WTC11 (cell line): ENCODE results near the gene CXCL8. TPM values are rescaled to one million over a fixed set of nuclear protein-coding genes. Genes with fewer than 3 reads are reported as not detected.

ENCODE experiments used
- ATAC-seq: fragments of 200-7000 bp; cut with Tn5 transposase; 2 replicates; pipeline ENCODE4 v1.10.0; 2021; ENCODE audit warnings: mild to moderate bottlenecking, moderate library complexity
- CTCF ChIA-PET: fragments of 300-600 bp; sonication (Branson Sonifier 250); formaldehyde crosslinking; loops from one replicate; lab custom pipeline; 2021; ENCODE audit warnings: antibody characterized with exemption; lab: Charles Lee
- POLR2A ChIA-PET: fragments of 350-600 bp; sonication (Branson Sonifier 250); formaldehyde crosslinking; loops from one replicate; lab custom pipeline; 2021; ENCODE audit warnings: antibody characterized with exemption; lab: Charles Lee
- DNase-seq: peaks from one replicate; pipeline ENCODE4 v3.0.0; 2021; ENCODE audit warnings: low spot score
- H3K27ac Mint-ChIP-seq: 2 replicates; pipeline ENCODE4 v1.8.0; 2021; ENCODE audit warnings: mixed read lengths
- H3K27me3 Mint-ChIP-seq: 2 replicates; pipeline ENCODE4 v1.8.0; 2021; ENCODE audit warnings: low read depth, mild to moderate bottlenecking, moderate library complexity, mixed read lengths
- H3K36me3 Mint-ChIP-seq: 2 replicates; pipeline ENCODE4 v1.8.0; 2021; ENCODE audit warnings: mixed read lengths
- H3K4me1 Mint-ChIP-seq: 2 replicates; pipeline ENCODE4 v1.8.0; 2022; ENCODE audit warnings: mixed read lengths
- H3K4me3 Mint-ChIP-seq: 2 replicates; pipeline ENCODE4 v1.8.0; 2021; ENCODE audit warnings: mild to moderate bottlenecking, moderate library complexity, mixed read lengths
- H3K9me3 Mint-ChIP-seq: 2 replicates; pipeline ENCODE4 v1.8.0; 2021; ENCODE audit warnings: mixed read lengths
- CREB1 ChIP-seq: sonication (generic); formaldehyde crosslinking; IDR thresholded peaks from 2 replicates; pipeline ENCODE4 v1.8.0; 2023; ENCODE audit warnings: mild to moderate bottlenecking, missing genetic modification reagents
- E2F4 ChIP-seq: sonication (generic); formaldehyde crosslinking; IDR thresholded peaks from 2 replicates; pipeline ENCODE4 v1.8.1; 2022; ENCODE audit warnings: low read depth, mild to moderate bottlenecking, moderate library complexity, missing genetic modification reagents, borderline replicate concordance
- E2F5 ChIP-seq: sonication (generic); formaldehyde crosslinking; IDR thresholded peaks from 2 replicates; pipeline ENCODE4 v1.8.1; 2022; ENCODE audit warnings: mild to moderate bottlenecking, moderate library complexity, missing genetic modification reagents
- ETV6 ChIP-seq: sonication (generic); formaldehyde crosslinking; IDR thresholded peaks from 2 replicates; pipeline ENCODE4 v1.8.1; 2022; ENCODE audit warnings: mild to moderate bottlenecking, missing genetic modification reagents
- FOXK1 ChIP-seq: sonication (generic); formaldehyde crosslinking; IDR thresholded peaks from 2 replicates; pipeline ENCODE4 v1.8.0; 2022; ENCODE audit warnings: mild to moderate bottlenecking, moderate library complexity, missing genetic modification reagents
- FOXP1 ChIP-seq: sonication (generic); formaldehyde crosslinking; IDR thresholded peaks from 2 replicates; pipeline ENCODE4 v1.8.0; 2022; ENCODE audit warnings: missing genetic modification reagents, mild to moderate bottlenecking, moderate library complexity, borderline replicate concordance
- GABPB1 ChIP-seq: sonication (generic); formaldehyde crosslinking; IDR thresholded peaks from 2 replicates; pipeline ENCODE4 v1.8.1; 2023; ENCODE audit warnings: mild to moderate bottlenecking, missing genetic modification reagents
- GTF2I ChIP-seq: fragments of 250-450 bp; sonication (Bioruptor Pico); conservative IDR thresholded peaks from 2 replicates; pipeline ENCODE4 v1.4.0; 2021; ENCODE audit warnings: mild to moderate bottlenecking
- MXD4 ChIP-seq: fragments of 250-450 bp; sonication (Bioruptor Pico); IDR thresholded peaks from 2 replicates; pipeline ENCODE4 v1.8.0; 2021; ENCODE audit warnings: mild to moderate bottlenecking, moderate library complexity, borderline replicate concordance
- NR1H2 ChIP-seq: sonication (generic); formaldehyde crosslinking; IDR thresholded peaks from 2 replicates; pipeline ENCODE4 v1.9.0; 2021; ENCODE audit warnings: mild to moderate bottlenecking, moderate library complexity, missing genetic modification reagents
- TCF7 ChIP-seq: sonication (generic); formaldehyde crosslinking; IDR thresholded peaks from 2 replicates; pipeline ENCODE4 v1.8.0; 2022; ENCODE audit warnings: mild to moderate bottlenecking, low read depth, missing genetic modification reagents, moderate library complexity
- TEAD1 ChIP-seq: sonication (generic); formaldehyde crosslinking; IDR thresholded peaks from 2 replicates; pipeline ENCODE4 v1.8.0; 2022; ENCODE audit warnings: mild to moderate bottlenecking, missing genetic modification reagents
- USF2 ChIP-seq: sonication (generic); formaldehyde crosslinking; IDR thresholded peaks from 2 replicates; pipeline ENCODE4 v1.8.1; 2023; ENCODE audit warnings: mild to moderate bottlenecking, missing genetic modification reagents, moderate library complexity
- ZNF425 ChIP-seq: fragments of 250-450 bp; sonication (Bioruptor Pico); conservative IDR thresholded peaks from 2 replicates; pipeline ENCODE4 v1.9.0; 2021; ENCODE audit warnings: mild to moderate bottlenecking
- ZNF532 ChIP-seq: fragments of 250-450 bp; sonication (Bioruptor Pico); IDR thresholded peaks from 2 replicates; pipeline ENCODE4 v1.9.0; 2021; ENCODE audit warnings: mild to moderate bottlenecking, borderline replicate concordance
- total RNA-seq: library from RNA; stranded (reverse); gene quantifications from 3 replicates; pipeline ENCODE4 v1.2.3, GENCODE V29; 2021
- TF ChIP-seq, protein P1 (sequence below): sonication (generic); formaldehyde crosslinking; conservative IDR thresholded peaks from 2 replicates; pipeline ENCODE4 v1.8.1; 2023; ENCODE audit warnings: mild to moderate bottlenecking, low read depth, missing genetic modification reagents, moderate library complexity
- TF ChIP-seq, protein P2 (sequence below): sonication (generic); formaldehyde crosslinking; IDR thresholded peaks from 2 replicates; pipeline ENCODE4 v1.8.0; 2022; ENCODE audit warnings: mild to moderate bottlenecking, missing genetic modification reagents
- TF ChIP-seq, protein P3 (sequence below): sonication (generic); formaldehyde crosslinking; conservative IDR thresholded peaks from 2 replicates; pipeline ENCODE4 v1.8.1; 2022; ENCODE audit warnings: mild to moderate bottlenecking, missing genetic modification reagents
- TF ChIP-seq, protein P4 (sequence below): sonication (generic); formaldehyde crosslinking; IDR thresholded peaks from 2 replicates; pipeline ENCODE4 v1.8.1; 2022; ENCODE audit warnings: low read depth, missing genetic modification reagents, borderline replicate concordance

CXCL8 gene
- total RNA-seq, 1 experiment from 2014 or later: not detected

DNA sequence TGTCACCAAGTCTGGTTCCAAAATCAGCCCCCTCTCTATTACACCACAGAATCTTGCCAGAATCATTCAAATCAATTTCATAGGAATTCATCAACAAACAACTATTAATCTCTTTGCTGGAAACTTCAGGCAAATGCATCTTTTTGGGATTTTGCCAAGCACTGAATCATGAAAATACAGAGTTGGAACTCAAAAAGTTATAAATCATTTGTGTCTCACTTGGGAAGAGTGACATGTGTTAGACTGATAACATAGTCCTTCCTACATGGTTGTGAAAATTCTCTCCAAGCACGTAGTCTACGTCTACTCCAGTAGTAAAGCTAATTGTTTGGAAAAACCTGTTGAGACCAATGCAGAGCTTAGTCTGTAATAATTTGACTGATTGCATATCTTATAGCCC is 19.0 kb downstream of the CXCL8 start (continued):
- TF ChIP-seq, protein P1, sequence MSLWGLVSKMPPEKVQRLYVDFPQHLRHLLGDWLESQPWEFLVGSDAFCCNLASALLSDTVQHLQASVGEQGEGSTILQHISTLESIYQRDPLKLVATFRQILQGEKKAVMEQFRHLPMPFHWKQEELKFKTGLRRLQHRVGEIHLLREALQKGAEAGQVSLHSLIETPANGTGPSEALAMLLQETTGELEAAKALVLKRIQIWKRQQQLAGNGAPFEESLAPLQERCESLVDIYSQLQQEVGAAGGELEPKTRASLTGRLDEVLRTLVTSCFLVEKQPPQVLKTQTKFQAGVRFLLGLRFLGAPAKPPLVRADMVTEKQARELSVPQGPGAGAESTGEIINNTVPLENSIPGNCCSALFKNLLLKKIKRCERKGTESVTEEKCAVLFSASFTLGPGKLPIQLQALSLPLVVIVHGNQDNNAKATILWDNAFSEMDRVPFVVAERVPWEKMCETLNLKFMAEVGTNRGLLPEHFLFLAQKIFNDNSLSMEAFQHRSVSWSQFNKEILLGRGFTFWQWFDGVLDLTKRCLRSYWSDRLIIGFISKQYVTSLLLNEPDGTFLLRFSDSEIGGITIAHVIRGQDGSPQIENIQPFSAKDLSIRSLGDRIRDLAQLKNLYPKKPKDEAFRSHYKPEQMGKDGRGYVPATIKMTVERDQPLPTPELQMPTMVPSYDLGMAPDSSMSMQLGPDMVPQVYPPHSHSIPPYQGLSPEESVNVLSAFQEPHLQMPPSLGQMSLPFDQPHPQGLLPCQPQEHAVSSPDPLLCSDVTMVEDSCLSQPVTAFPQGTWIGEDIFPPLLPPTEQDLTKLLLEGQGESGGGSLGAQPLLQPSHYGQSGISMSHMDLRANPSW (CRISPR knock-in tag): no peak
- TF ChIP-seq E2F5 (CRISPR knock-in tag) (no peak), USF2 (CRISPR knock-in tag) (no peak), CREB1 (CRISPR knock-in tag) (no peak), ZNF425 (CRISPR knock-in tag) (no peak), FOXP1 (no peak), MXD4 (CRISPR knock-in tag) (no peak), GABPB1 (CRISPR knock-in tag) (no peak), E2F4 (CRISPR knock-in tag) (no peak), TCF7 (CRISPR knock-in tag) (no peak)
- TF ChIP-seq, protein P2, sequence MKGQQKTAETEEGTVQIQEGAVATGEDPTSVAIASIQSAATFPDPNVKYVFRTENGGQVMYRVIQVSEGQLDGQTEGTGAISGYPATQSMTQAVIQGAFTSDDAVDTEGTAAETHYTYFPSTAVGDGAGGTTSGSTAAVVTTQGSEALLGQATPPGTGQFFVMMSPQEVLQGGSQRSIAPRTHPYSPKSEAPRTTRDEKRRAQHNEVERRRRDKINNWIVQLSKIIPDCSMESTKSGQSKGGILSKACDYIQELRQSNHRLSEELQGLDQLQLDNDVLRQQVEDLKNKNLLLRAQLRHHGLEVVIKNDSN (CRISPR knock-in tag): no peak
- TF ChIP-seq, protein P3, sequence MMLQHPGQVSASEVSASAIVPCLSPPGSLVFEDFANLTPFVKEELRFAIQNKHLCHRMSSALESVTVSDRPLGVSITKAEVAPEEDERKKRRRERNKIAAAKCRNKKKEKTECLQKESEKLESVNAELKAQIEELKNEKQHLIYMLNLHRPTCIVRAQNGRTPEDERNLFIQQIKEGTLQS (CRISPR knock-in tag): no peak
- TF ChIP-seq, protein P4, sequence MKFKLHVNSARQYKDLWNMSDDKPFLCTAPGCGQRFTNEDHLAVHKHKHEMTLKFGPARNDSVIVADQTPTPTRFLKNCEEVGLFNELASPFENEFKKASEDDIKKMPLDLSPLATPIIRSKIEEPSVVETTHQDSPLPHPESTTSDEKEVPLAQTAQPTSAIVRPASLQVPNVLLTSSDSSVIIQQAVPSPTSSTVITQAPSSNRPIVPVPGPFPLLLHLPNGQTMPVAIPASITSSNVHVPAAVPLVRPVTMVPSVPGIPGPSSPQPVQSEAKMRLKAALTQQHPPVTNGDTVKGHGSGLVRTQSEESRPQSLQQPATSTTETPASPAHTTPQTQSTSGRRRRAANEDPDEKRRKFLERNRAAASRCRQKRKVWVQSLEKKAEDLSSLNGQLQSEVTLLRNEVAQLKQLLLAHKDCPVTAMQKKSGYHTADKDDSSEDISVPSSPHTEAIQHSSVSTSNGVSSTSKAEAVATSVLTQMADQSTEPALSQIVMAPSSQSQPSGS (CRISPR knock-in tag): no peak
- TF ChIP-seq, all 79 proteins: peak for 0

- no peaks in the 10 kb centered on the region for H3K4me1 Mint-ChIP-seq
- H3K27me3 Mint-ChIP-seq: no peaks in the 10 kb centered on the region
- no peak overlapping the region for H3K4me3 Mint-ChIP-seq
- ATAC-seq (no peak), DNase-seq (no peak)
- H3K27ac Mint-ChIP-seq: no peak overlapping the region
- H3K36me3 Mint-ChIP-seq: no peaks in the 10 kb centered on the region
- POLR2A ChIA-PET: no interaction called here
- peaks cover 5% of the 10 kb centered on the region; the same call in 1 of the 2 replicates for H3K9me3 Mint-ChIP-seq
- CTCF ChIA-PET: interaction anchor here (0.5 kb wide), 1 partner anchor 427 kb away, joined by 4 read pairs; no protein-coding TSS in a partner anchor
- TF ChIP-seq NR1H2 (CRISPR knock-in tag): no peak
- no peak for TF ChIP-seq GTF2I
- no peak for TF ChIP-seq ETV6 (CRISPR knock-in tag)
- TF ChIP-seq ZNF532 (CRISPR knock-in tag): no peak
- TF ChIP-seq TEAD1: no peak
- TF ChIP-seq, protein P3 (CRISPR knock-in tag): no peak
- TF ChIP-seq FOXP1: no peak
- TF ChIP-seq E2F5 (CRISPR knock-in tag): no peak
- TF ChIP-seq FOXK1 (CRISPR knock-in tag): no peak
Observed at GRCh38 chr4:73761856-73762255, 21.5 kb downstream of the CXCL8 start.
